Loucy (cell line): Measurements from ENCODE around the gene CENPL.
"Not testable (repeated sequence)": the region's sequence is repeated elsewhere in the genome, so short reads cannot be mapped to it uniquely, and the experiment has no call there.

Experiments
- EZH2phosphoT487 ChIP-seq: fragments of 200-600 bp; IDR thresholded peaks from 2 replicates; pipeline ENCODE4 v1.6.1; 2018; ENCODE audit warnings: antibody characterized with exemption, mild to moderate bottlenecking, moderate library complexity, borderline replicate concordance
- TF ChIP-seq, protein P1 (sequence below): fragments of 200-600 bp; sonication (generic); conservative IDR thresholded peaks from 2 replicates; pipeline ENCODE4 v1.5.1; 2014; ENCODE audit warnings: mild to moderate bottlenecking, antibody characterized with exemption, low read length

DNA sequence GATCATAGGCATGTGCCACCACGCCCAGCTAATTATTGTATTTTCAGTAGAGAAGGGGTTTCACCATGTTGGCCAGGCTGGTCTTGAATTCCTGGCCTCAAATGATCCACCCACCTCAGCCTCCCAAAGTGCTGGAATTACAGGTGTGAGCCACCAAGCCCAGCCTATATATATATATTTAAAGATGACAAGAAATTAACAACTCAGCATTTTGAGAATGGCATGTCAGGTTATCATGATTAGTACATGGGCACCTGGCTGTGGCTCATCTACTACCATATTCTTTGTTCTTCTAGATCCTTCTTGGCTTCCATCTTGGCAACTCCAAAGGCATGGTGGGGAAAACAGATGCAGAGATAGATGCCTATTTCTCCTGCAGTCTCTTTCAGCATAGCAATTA is 24.7 kb downstream of the CENPL start:
- TF ChIP-seq, protein P1, sequence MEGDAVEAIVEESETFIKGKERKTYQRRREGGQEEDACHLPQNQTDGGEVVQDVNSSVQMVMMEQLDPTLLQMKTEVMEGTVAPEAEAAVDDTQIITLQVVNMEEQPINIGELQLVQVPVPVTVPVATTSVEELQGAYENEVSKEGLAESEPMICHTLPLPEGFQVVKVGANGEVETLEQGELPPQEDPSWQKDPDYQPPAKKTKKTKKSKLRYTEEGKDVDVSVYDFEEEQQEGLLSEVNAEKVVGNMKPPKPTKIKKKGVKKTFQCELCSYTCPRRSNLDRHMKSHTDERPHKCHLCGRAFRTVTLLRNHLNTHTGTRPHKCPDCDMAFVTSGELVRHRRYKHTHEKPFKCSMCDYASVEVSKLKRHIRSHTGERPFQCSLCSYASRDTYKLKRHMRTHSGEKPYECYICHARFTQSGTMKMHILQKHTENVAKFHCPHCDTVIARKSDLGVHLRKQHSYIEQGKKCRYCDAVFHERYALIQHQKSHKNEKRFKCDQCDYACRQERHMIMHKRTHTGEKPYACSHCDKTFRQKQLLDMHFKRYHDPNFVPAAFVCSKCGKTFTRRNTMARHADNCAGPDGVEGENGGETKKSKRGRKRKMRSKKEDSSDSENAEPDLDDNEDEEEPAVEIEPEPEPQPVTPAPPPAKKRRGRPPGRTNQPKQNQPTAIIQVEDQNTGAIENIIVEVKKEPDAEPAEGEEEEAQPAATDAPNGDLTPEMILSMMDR = not testable (repeated sequence)
- not testable (repeated sequence) for TF ChIP-seq EZH2phosphoT487
